ENCODE data around the gene ANXA5. TPM values are rescaled to one million over a fixed set of nuclear protein-coding genes. Genes with fewer than 3 reads are reported as not detected.

ANXA5 gene
- total RNA-seq, 1 donor from 2014 or later, result 483 TPM

DNA sequence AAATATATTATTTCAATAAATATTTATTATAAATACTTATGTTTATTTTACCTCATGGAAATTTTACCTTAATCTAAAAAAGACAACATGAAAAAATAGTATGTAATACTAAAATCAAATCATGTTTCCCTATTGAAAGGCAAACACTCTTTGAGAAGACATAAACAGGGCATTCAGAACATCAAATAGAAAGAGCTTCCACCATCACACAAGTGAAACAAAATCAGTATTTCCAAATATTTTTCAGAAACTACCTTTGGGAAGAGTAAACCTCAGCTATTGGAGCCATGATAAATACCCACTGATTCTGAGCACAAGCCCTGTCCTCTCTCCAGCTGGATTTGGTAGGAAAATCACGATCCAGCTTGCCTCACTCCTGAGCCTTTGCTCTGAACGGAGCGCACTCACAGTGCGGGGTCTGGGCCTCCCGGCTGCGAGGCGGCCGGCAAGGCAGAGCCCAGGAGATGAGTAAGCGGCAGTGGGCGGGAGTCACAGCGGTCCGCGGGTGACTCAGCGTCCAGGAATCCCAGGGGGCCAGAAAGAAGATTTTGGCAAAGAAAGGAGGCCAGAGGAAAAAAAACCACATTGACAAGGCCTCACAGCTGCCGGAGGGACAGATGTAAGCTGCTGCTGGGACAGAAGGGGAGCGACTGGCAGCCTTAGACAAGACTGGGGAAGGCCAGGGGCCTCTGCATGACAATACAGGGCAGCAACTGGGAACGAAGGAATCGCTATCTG, 14.7 kb upstream of the ANXA5 start:
- DNase-seq, result peak; percentile 90

GRCh38 chr4:121709766-121710405, 13.1 kb upstream of the ANXA5 start:
- DNase-seq, result no peak

DNA sequence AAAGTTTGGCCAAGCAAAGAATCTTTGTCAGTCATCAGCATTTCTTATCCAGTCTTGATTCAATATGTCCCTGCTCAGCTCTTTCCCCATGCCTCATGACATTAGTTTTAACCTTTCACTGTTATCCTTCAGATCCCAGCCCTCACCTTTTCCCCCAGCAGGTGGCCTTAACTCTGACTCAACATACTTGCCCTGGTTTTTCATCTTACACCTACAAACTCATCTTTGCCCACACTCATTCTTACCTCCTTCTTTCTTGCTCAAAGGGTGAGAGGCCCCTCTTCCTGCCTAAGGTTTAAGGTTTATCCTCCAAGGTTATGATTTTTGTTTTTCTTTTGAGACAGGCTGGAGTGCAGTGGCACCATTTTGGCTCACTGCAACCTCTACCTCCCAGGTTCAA, 10.6 kb upstream of the ANXA5 start:
- DNase-seq, result no peak

GRCh38 chr4:121706595-121707021, 9.8 kb upstream of the ANXA5 start:
- DNase-seq, result no peak

- DNase-seq, result no peak
Observed at GRCh38 chr4:121705521-121705920, 8.7 kb upstream of the ANXA5 start.

GRCh38 chr4:121702136-121702535, 5.4 kb upstream of the ANXA5 start:
- DNase-seq, result no peak

- DNase-seq, result no peak
Observed at GRCh38 chr4:121701263-121701662, 4.5 kb upstream of the ANXA5 start.

- no peak for DNase-seq
Observed at GRCh38 chr4:121698236-121698671, 1.5 kb upstream of the ANXA5 start.

DNA sequence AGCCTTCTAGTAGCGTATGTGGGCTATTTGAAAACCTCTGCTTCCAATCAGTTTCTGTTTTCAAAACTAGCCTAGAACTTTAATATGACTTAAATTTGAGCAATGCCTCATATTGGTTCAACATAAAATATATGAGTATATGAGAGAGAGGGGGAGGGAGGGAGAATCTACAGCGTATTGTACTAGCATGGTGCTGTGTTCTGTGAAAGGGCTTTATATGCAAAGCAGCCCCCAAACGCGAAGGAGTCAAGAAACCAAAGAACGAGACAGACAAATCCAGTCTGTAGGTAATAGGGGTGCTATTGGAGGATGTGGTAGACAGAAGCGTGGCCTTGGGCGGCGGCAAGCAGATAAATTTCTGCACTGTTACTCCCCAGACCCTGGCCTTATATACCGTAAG, 784 bp upstream of the ANXA5 start:
- no peak for DNase-seq

DNA sequence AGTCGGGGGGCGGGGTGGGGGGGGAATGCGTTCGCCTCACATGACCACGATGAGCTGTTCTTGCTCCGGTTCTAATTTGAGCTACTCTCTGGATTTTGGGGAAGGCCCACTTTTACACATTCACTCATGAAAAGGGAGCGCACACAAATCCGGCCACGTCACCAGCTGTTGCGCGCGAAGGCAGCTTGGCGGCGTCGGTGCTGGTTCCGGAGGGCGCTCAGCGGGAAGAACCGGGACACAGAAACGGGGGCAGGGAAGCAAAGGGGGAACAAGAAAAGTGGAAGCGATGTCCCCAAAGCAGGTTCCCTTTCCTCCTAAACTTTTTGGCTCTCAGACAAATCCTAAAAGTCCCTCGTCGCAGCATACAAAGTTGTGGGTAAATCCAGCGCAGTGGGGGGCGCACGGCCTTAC, 605 bp downstream of the ANXA5 start:
- peak; percentile 76 for DNase-seq

DNA sequence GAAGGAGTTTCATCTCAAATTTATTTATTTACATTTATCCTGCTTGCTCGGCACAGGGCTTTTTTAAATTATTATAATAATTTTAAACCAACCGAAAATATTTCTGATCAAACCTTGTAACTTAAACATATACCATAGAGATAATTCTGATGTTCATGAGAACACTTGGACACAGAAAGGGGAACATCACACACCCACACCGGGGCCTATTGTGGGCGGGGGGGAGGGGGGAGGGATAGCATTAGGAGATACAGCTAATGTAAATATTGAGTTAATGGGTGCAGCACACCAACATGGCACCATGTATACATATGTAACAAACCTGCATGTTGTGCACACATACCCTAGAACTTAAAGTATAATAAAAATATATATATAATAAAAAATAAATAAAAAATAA, 2.9 kb downstream of the ANXA5 start:
- DNase-seq, result no peak

DNA sequence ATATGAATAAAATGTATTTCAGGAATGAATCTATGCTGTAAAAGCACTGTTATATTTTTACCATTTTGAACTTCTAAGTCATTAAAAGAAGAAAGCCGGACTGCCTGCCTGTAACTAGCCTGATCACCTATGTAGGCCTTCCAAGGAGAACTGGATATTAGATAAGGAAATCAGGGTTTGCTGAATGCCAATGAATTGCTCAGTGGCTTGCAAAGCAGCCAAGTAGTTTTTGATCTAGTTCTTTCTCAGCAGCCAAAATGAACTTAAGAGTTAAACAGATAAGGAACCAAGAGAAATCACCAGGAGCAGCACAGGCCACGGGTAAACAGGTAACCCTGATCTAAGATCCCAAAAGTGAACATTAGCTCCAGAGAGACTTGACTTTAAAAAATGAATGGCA, 3.3 kb downstream of the ANXA5 start:
- no peak for DNase-seq

DNA sequence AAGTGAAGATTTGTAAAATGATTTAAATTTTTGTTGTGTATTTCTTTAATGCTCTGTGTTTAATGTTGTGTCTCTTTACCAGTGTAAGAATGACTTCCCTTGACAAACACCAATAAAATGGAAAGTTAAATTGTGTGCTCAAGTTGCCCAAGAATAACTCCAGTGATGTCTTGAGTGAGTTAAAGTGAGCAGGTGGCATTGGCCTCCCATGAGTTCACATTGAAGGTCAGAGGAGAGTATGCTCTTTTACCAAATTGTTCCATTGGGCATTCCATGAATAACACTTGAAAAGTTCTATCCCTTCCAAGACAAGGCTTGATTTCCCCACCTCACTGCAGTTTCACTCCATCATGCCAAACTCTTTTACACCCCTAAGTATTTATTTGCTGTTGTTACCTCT, 4.5 kb downstream of the ANXA5 start:
- DNase-seq, result no peak

GRCh38 chr4:121690001-121690400, 6.8 kb downstream of the ANXA5 start:
- peak; percentile 35 for DNase-seq

DNA sequence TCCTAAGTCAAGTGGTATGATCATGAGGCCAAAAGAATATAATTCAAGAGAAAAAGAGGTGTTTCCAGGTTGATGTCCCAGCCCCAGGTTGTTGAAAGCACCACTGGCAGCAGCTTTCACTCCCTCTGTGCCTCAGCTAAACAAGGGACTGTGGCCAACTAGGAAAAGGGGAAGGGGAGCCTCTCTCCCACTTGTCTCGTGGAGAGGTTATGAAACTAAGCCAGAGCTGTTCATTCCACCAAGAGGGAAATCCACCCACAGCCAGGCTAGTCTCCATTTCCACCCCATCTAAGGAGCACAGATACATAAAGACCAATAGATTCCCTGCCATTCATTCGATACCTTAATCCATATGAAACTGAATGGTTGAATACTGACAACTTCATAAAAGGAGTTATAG, 8.1 kb downstream of the ANXA5 start:
- no peak for DNase-seq

DNA sequence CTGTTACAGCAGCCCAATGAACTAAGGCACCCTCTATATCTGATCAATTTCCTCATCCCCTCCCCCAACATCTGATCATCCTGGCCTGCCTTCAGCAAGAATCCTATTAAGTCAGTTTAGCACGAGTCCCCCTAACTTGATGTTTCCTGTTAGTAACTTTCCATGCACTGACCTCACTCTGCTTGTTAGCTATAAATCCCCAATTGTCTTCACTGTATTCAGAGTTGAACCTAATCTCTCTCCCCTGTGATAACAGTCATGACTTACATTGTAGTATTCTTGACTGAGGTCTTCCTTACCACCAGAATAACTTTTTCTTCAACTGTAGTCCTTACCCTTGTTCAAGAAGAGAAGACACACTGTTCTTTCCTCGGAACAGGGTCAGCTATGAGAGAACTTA, 8.5 kb downstream of the ANXA5 start:
- DNase-seq, result no peak

GRCh38 chr4:121686255-121686654, 10.5 kb downstream of the ANXA5 start:
- peak; percentile 37 for DNase-seq

DNA sequence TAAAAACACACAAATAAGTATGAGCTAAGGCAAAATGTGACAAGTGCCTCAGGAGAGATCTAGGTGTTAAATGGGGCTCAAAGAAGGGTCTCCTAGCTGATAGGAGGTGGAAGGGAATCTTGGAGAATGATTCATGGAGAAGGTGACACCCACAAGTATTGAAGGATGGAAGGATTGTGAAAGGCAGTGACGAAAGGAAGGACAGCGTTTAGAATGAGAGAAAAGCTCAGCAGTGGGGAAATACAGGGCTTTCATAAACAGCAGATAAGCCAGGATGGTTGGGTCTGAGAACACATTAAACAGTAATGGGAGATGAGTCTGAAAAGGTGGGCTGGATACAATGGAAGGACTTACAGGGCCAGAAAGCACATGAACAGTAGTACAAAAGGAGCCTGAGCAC, 11.5 kb downstream of the ANXA5 start:
- no peak for DNase-seq

DNA sequence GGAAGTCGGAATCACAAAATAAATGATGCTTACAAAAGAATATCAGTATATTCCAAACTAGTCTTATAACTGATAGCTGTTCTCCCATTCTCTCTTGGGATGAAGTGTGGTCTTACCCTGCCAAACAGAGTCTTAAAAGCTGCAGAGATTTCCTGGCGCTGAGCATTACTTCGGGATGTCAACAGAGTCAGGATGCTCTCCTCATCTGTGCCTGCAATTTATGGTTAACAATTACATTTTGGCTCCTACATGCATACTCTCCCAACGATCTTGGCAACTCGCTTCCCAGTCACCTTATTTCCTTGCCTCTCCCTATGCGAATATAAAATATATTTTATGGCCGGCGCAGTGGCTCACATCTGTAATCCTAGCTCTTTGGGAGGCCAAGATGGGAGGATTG, 12.2 kb downstream of the ANXA5 start:
- DNase-seq, result no peak

DNA sequence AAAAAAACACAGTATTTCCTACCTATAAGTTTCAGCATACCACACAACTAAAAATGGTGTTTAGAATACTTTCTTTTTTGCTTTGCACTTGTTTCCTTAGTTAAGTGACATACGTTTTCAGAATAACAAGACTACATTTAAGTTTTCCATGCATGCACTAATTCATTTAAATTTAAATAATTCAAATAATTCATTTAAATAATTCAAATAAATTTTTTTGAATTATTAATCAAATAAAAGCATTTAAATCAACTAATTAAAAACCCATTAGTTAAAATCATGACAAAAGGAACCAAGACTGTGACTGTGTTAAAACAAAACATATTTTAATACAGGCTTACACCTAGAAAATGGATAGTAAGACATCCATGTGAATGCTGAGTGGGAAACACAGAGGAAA, 12.8 kb downstream of the ANXA5 start:
- DNase-seq, result no peak

- no peak for DNase-seq
Observed at GRCh38 chr4:121680571-121680970, 16.2 kb downstream of the ANXA5 start.

DNA sequence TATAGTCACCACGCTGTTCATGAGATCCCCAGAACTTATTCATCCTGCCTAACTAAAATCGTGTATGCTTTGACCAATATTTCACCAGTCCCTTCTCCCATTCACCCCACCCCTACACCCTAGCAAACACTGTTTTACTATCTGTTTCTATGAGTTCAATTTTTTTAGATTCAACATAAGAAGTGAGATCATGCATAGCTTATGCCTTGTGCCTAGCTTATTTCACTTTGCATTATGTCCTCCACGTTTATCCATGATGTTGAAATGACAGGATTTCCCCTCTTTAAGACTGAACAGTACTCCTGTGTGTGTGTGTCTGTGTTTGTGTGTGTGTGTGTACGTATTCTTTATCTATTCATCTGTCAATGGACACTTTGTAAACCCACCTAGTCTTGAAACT, 16.8 kb downstream of the ANXA5 start:
- no peak for DNase-seq

- DNase-seq, result no peak
Observed at GRCh38 chr4:121679267-121679666, 17.5 kb downstream of the ANXA5 start.

- no peak for DNase-seq
Observed at GRCh38 chr4:121677524-121677923, 19.3 kb downstream of the ANXA5 start.

Data from dermis blood vessel endothelial cell (primary cell).